HG03469 (cell line): ENCODE measurements around the gene FKBP11.
"Not testable (repeated sequence)": the region's sequence is repeated elsewhere in the genome, so short reads cannot be mapped to it uniquely, and the experiment has no call there.

Experiments used
- ATAC-seq: cut with Tn5 transposase; IDR thresholded peaks from one replicate; pipeline ENCODE4 v1.9.1; 2021; ENCODE audit warnings: mild to moderate bottlenecking, moderate library complexity, moderate number of reproducible peaks; ENCODE audit not compliant: unreplicated experiment

Gene FKBP11

GRCh38 chr12:48917857-48918537, 7.3 kb downstream of the FKBP11 start:
- ATAC-seq: no peak

- no peak for ATAC-seq
These were observed 15.1 kb downstream of the FKBP11 start for GRCh38 chr12:48910196-48910595.

- not testable (repeated sequence) for ATAC-seq
These were observed 15.6 kb downstream of the FKBP11 start for GRCh38 chr12:48909698-48910097.

- no peak for ATAC-seq
These were observed 18.0 kb downstream of the FKBP11 start for GRCh38 chr12:48907245-48907644.

- ATAC-seq: no peak
These were observed 21.3 kb downstream of the FKBP11 start for GRCh38 chr12:48903982-48904411.

- ATAC-seq: no peak
These were observed 21.8 kb downstream of the FKBP11 start for GRCh38 chr12:48903363-48903981.

GRCh38 chr12:48901278-48901677, 24.0 kb downstream of the FKBP11 start:
- no peak for ATAC-seq

- no peak for ATAC-seq
These were observed 25.6 kb downstream of the FKBP11 start for GRCh38 chr12:48899651-48900050.

GRCh38 chr12:48894271-48894670, 31.0 kb downstream of the FKBP11 start:
- no peak for ATAC-seq

- no peak for ATAC-seq
These were observed 34.5 kb downstream of the FKBP11 start for GRCh38 chr12:48890657-48891418.

GRCh38 chr12:48889679-48890078, 35.6 kb downstream of the FKBP11 start:
- ATAC-seq: no peak

- ATAC-seq: no peak
These were observed 41.8 kb downstream of the FKBP11 start for GRCh38 chr12:48883305-48884161.

- no peak for ATAC-seq
These were observed 42.4 kb downstream of the FKBP11 start for GRCh38 chr12:48882972-48883304.

- no peak for ATAC-seq
These were observed 43.0 kb downstream of the FKBP11 start for GRCh38 chr12:48882315-48882687.

- ATAC-seq: no peak
These were observed 43.5 kb downstream of the FKBP11 start for GRCh38 chr12:48881686-48882314.

GRCh38 chr12:48880647-48881046, 44.6 kb downstream of the FKBP11 start:
- ATAC-seq: no peak

GRCh38 chr12:48878548-48878947, 46.7 kb downstream of the FKBP11 start:
- no peak for ATAC-seq

- no peak for ATAC-seq
These were observed 49.3 kb downstream of the FKBP11 start for GRCh38 chr12:48875944-48876515.

- not testable (repeated sequence) for ATAC-seq
These were observed 51.8 kb downstream of the FKBP11 start for GRCh38 chr12:48873534-48873933.

- no peak for ATAC-seq
These were observed 52.2 kb downstream of the FKBP11 start for GRCh38 chr12:48873096-48873495.
